K562 (cell line): ENCODE measurements around the gene HAGHL. TPM values are rescaled to one million over a fixed set of nuclear protein-coding genes. Genes with fewer than 3 reads are reported as not detected.

ENCODE experiments used
- ATAC-seq: fragments of 200-7000 bp; cut with Tn5 transposase; 3 replicates; pipeline ENCODE4 v1.9.1; 2020; ENCODE audit warnings: moderate library complexity
- BruUV-seq: library from RNA; stranded (reverse); fragments of 400-500 nt; replicated peaks from 2 replicates; lab custom pipeline; 2021; lab: Mats Ljungman, UMichigan
- CTCF ChIA-PET: fragments of 300-600 bp; formaldehyde crosslinking; extraction: SDS; loops from one replicate; lab custom pipeline; 2021; ENCODE audit warnings: low intra/inter-chr PET ratio; lab: Yijun Ruan, JAX
- POLR2A ChIA-PET: fragments of 300-600, 350-650 bp; sonication (Branson Sonifier 250); formaldehyde crosslinking; extraction: SDS; loops from one replicate; lab custom pipeline; 2021; ENCODE audit warnings: antibody characterized with exemption, inconsistent platforms; lab: Yijun Ruan, JAX
- DNase-seq, 4 experiments: peaks; one replicate each; pipeline versions ENCODE4 v3.0.0 to v3.0.0-alpha.2; 2011 to 2018; ENCODE audit warnings: low spot score in 3 of 4, mixed read lengths in 3 of 4; ENCODE audit errors: extremely low read depth in 1 of 4
- FAIRE-seq: peaks from 2 replicates; lab custom pipeline; 2011; peaks lifted over from hg19 to GRCh38; lab: Jason Lieb, UNC
- H2AFZ ChIP-seq: 2 replicates; pipeline ENCODE4 v1.6.0; 2011; ENCODE audit warnings: low read depth, low read length, control low read depth, inconsistent platforms
- H3K27ac ChIP-seq: fragments of 200-600 bp; 3 replicates; pipeline ENCODE4 v1.8.0; 2011; ENCODE audit warnings: low read depth, mild to moderate bottlenecking, control low read depth, inconsistent platforms, low read length, moderate library complexity, mixed read lengths; ENCODE audit errors: extremely low read depth
- H3K27me3 ChIP-seq, 2 experiments: fragments of 300-600 bp in 1 of 2; 2 replicates in 1 of 2; 3 replicates in 1 of 2; pipeline versions ENCODE4 v1.6.0 to v1.8.0; 2011; ENCODE audit warnings: inconsistent platforms in 2 of 2, low read length in 2 of 2, mild to moderate bottlenecking in 1 of 2, mixed read lengths in 1 of 2, moderate library complexity in 1 of 2; ENCODE audit not compliant: control insufficient read depth in 2 of 2, insufficient read depth in 2 of 2
- H3K36me3 ChIP-seq: fragments of 300-600 bp; 3 replicates; pipeline ENCODE4 v1.8.0; 2011; ENCODE audit warnings: mild to moderate bottlenecking, low read length, inconsistent platforms; ENCODE audit not compliant: control insufficient read depth, insufficient read depth
- H3K4me1 ChIP-seq, 2 experiments: fragments of 200-600 bp in 1 of 2; replicated peaks in 1 of 2; 2 replicates in 1 of 2; 3 replicates in 1 of 2; pipeline versions ENCODE4 v1.5.1 to v1.8.0; 2011; ENCODE audit warnings: inconsistent platforms in 2 of 2, low read length in 2 of 2, mild to moderate bottlenecking in 1 of 2, mixed read lengths in 1 of 2, moderate library complexity in 1 of 2; ENCODE audit not compliant: control insufficient read depth in 2 of 2, insufficient read depth in 2 of 2
- H3K4me2 ChIP-seq: 2 replicates; pipeline ENCODE4 v1.6.1; 2011; ENCODE audit warnings: low read length, control low read depth, inconsistent platforms, mixed read lengths; ENCODE audit not compliant: insufficient read depth
- H3K4me3 ChIP-seq: fragments of 200-600 bp; sonication (generic), shearing (Covaris generic); 2 replicates; pipeline ENCODE4 v1.5.1; 2016; ENCODE audit warnings: control low read depth, inconsistent platforms
- H3K79me2 ChIP-seq: fragments of 200-600 bp; 3 replicates; pipeline ENCODE4 v1.8.0; 2011; ENCODE audit warnings: low read length, inconsistent platforms; ENCODE audit not compliant: control insufficient read depth, insufficient read depth
- H3K9ac ChIP-seq, 2 experiments: 2 replicates each; pipeline versions ENCODE4 v1.6.0 to v1.6.1; 2011; ENCODE audit warnings: low read depth in 2 of 2, low read length in 2 of 2, control low read depth in 1 of 2, inconsistent platforms in 1 of 2, mild to moderate bottlenecking in 1 of 2, mixed read lengths in 1 of 2; ENCODE audit not compliant: insufficient read depth in 1 of 2
- H3K9me1 ChIP-seq: one replicate; pipeline ENCODE4 v1.6.0; 2011; ENCODE audit warnings: inconsistent platforms, mild to moderate bottlenecking, low read length, moderate library complexity; ENCODE audit not compliant: control insufficient read depth, insufficient read depth
- H3K9me3 ChIP-seq: replicated peaks from 2 replicates; pipeline ENCODE4 v1.5.1; 2011; ENCODE audit warnings: low read depth, low read length, inconsistent platforms; ENCODE audit not compliant: control insufficient read depth, insufficient read depth
- H4K20me1 ChIP-seq: replicated peaks from 2 replicates; pipeline ENCODE4 v1.6.1; 2011; ENCODE audit warnings: low read length, inconsistent platforms, mixed read lengths; ENCODE audit not compliant: control insufficient read depth, insufficient read depth
- HNRNPL ChIP-seq: fragments of 200-400 bp; formaldehyde crosslinking; IDR thresholded peaks from 2 replicates; pipeline ENCODE4 v1.6.1; 2017; ENCODE audit warnings: low read depth, mild to moderate bottlenecking, low read length
- U2AF1 ChIP-seq: fragments of 200-400 bp; formaldehyde crosslinking; optimal IDR thresholded peaks from 2 replicates; pipeline ENCODE3; 2017; ENCODE audit warnings: mild to moderate bottlenecking, low read depth, low read length, moderate library complexity
- WGBS: fragments of 100-300 bp; shearing (Covaris generic); methylation state at CpG from one replicate; pipeline ENCODE4 v1.1.6; 2016; ENCODE audit warnings: low coverage, mixed read lengths; ENCODE audit not compliant: insufficient coverage; ENCODE audit errors: missing lambda C conversion rate; 5-methylcytosine and 5-hydroxymethylcytosine counted together
- in situ Hi-C: fragments of 300-500 bp; cut with MboI; formaldehyde crosslinking; loops from 4 replicates; pipeline ENCODE4 v1.15.0; 2018; ENCODE audit warnings: inconsistent platforms, mixed read lengths
- intact Hi-C: fragments of 100-400 bp; cut with micrococcal nuclease; formaldehyde crosslinking; loops from 2 replicates; pipeline ENCODE4 v1.14.2; 2022
- polyA plus RNA-seq, 8 experiments: library from polyadenylated mRNA; depleted of rRNA in 4 of 8; stranded (reverse) in 5 of 8; unstranded in 3 of 8; fragments of >200 nt; fragmentation: Nextera tagmentation in 2 of 8; fragmentation: Illumina TruSeq in 1 of 8; extraction: Ambion mirVana in 2 of 8; extraction: Trizol in 1 of 8; gene quantifications; 2 replicates each; pipeline versions ENCODE4 v1.2.1 to v1.2.3, GENCODE V29; 2011 to 2014; ENCODE audit warnings: inconsistent platforms in 1 of 8, missing spikeins in 1 of 8
- total RNA-seq, 7 experiments: library from RNA; depleted of rRNA in 6 of 7; stranded (reverse); fragments of >200 nt in 6 of 7; fragmentation: Illumina TruSeq in 2 of 7; extraction: Trizol in 2 of 7; gene quantifications; 2 replicates each; pipeline versions ENCODE4 v1.2.1 to v1.2.3, GENCODE V29; 2011 to 2021; ENCODE audit warnings: low replicate concordance in 1 of 7

The HAGHL gene
- total and polyA plus RNA-seq, 9 of the 15 experiments (the other 6 are each of a cell fraction or from before 2014, with no cell fraction given), result 0.31 to 83.4 (median 20.7) TPM

DNA sequence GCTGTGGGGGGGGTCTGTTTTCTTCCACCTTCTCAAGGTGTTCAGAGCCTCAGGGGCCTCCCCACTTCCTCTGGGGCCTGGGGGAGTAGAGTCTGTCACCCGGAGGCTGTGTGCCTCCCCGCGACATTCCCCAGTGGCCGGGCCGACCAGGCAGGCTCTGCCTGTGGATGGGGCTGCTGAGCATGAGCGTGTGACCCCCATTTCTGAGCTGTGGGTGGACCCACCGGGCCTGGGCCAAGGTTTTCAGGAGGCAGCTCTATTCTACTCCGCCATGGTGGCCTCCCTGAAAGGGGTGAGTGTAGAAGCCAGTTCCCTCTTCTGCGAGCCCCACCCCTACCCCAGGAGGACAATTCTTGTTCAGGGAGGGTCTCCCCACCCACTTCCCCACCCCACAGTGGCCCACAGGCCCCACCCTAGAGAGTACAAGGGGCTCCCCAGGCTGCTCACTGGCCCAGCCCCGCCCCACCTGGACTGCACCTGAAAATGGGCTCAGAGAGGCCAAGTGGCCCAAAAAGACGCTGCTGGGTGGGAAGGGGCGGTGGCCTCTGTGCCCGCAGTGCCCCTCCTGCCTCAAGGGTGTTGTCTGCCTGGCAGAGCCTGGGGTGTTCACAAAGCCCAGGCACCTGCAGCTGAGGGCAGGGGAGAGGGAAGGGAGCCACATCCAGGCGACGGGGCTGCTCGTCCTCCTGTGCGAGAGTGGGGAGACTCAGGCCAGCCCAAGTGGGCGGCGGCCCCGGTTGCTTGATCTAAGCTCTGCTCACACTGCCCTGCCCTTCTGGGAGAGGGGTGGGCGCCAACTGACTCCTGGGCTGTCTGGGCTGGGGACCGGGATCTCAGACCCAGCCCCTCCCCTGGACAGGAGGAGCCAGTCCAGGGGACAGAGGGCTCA, 35.0 kb downstream of the HAGHL start:
- H3K9me1 ChIP-seq, result no peaks in the 10 kb centered on the region
- no peak overlapping the region for H3K4me3 ChIP-seq
- CTCF ChIA-PET, result no interaction called here
- 0 out of 2 replicates have a peak, but pooled peaks cover 3% of the 10 kb centered on the region for H4K20me1 ChIP-seq
- 13% methylated on average over 16 of the region's 22 CpGs for WGBS
- POLR2A ChIA-PET, result interaction anchor here (0.6 to 0.7 kb wide), 2 partner anchors 388 to 462 kb away, joined by 3 read pairs; no protein-coding TSS in a partner anchor
- H3K36me3 ChIP-seq, result no peaks in the 10 kb centered on the region
- no peak for FAIRE-seq
- in situ Hi-C loops, result no loop called here
- H3K9me3 ChIP-seq, result no peaks in the 10 kb centered on the region
- no TSS peak for BruUV-seq
- TF ChIP-seq HNRNPL, result no peak
- no peak for TF ChIP-seq U2AF1
- TF ChIP-seq, all 486 proteins: peak for 0
- Histone ChIP-seq H3K27me3 (peaks cover 0 to 6% of the 10 kb centered on the region in 2 experiments; a peak in 1 of 5 replicates), H3K27ac (no peak overlapping the region), H3K9ac (peak overlapping the region in 1 of 2 experiments; percentile 64; a peak in 2 of 4 replicates), H3K4me2 (no peak overlapping the region), H3K4me1 (peaks cover 2 to 71% of the 10 kb centered on the region in 2 experiments; a peak in 4 of 5 replicates), H3K79me2 (no peaks in the 10 kb centered on the region), H2AFZ (no peak overlapping the region)
- DNase-seq, result no peak
- intact Hi-C loops, result no loop called here
- ATAC-seq, result peak; percentile 17; the same call in 1 of the 3 replicates
